Sigmoid colon (tissue), 7 donors: ENCODE data around the gene P2RY12. TPM values are rescaled to one million over a fixed set of nuclear protein-coding genes. Genes with fewer than 3 reads are reported as not detected.

Experiments used
- DNase-seq: peaks from one replicate; pipeline ENCODE4 v3.0.0-alpha.2; 2019
- H3K27ac ChIP-seq, 4 donors: fragments of 200-600 bp; sonication (generic); one replicate each; pipeline ENCODE4 v1.5.1; 2016 to 2019; ENCODE audit warnings: mild to moderate bottlenecking in 1 of 4
- H3K27me3 ChIP-seq, 3 donors: fragments of 200-600 bp; sonication (generic); one replicate each; pipeline ENCODE4 v1.5.1; 2019; ENCODE audit warnings: mild to moderate bottlenecking in 1 of 3
- H3K36me3 ChIP-seq, 4 donors: fragments of 200-600 bp; sonication (generic); one replicate each; pipeline ENCODE4 v1.5.1; 2016 to 2019
- H3K4me1 ChIP-seq, 4 donors: fragments of 200-600 bp; sonication (generic); one replicate each; pipeline ENCODE4 v1.5.1; 2017 to 2019
- H3K4me3 ChIP-seq, 4 donors: fragments of 200-600 bp; sonication (generic); one replicate each; pipeline ENCODE4 v1.5.1; 2017 to 2019; ENCODE audit warnings: mild to moderate bottlenecking in 2 of 4, moderate library complexity in 1 of 4
- H3K9me3 ChIP-seq, 4 donors: fragments of 200-600 bp in 3 of 4; sonication (generic) in 3 of 4; one replicate each; pipeline versions ENCODE4 v1.5.1 to v1.6.1; 2013 to 2019
- EP300 ChIP-seq, 4 donors: sonication (generic); formaldehyde crosslinking; IDR thresholded peaks; one replicate each; pipeline ENCODE4 v1.6.1; 2017; ENCODE audit warnings: antibody characterized with exemption in 4 of 4
- POLR2A ChIP-seq, 2 donors: fragments of 450-650 bp; IDR thresholded peaks; one replicate each; pipeline ENCODE4 v1.6.1; 2016; ENCODE audit warnings: antibody characterized with exemption in 2 of 2, mild to moderate bottlenecking in 2 of 2, moderate library complexity in 2 of 2
- POLR2AphosphoS5 ChIP-seq, 4 donors: sonication (generic); formaldehyde crosslinking; IDR thresholded peaks; one replicate each; pipeline ENCODE4 v1.6.1; 2017; ENCODE audit warnings: antibody characterized with exemption in 4 of 4
- WGBS, 2 donors: extraction: QIAGEN DNeasy Blood & Tissue Kit; methylation state at CpG; one replicate each; pipeline ENCODE4 v1.1.7; 2013; 5-methylcytosine and 5-hydroxymethylcytosine counted together
- intact Hi-C: fragments of 100-400 bp; cut with DNase I; formaldehyde crosslinking; loops from one replicate; pipeline ENCODE4 v1.15.1; 2023
- polyA plus RNA-seq, 3 donors: library from polyadenylated mRNA; stranded (reverse); fragments of 200-250 nt; gene quantifications; one replicate each; pipeline ENCODE4 v1.2.3, GENCODE V29; 2013
- total RNA-seq, 4 donors: library from RNA; depleted of rRNA; stranded (reverse); fragments of >200 nt; gene quantifications; one replicate each; pipeline ENCODE4 v1.1.0, GENCODE V29; 2016
- TF ChIP-seq, protein P1 (sequence below), 4 experiments: fragments of 450-650 bp in 3 of 4; fragments of 200-600 bp in 1 of 4; IDR thresholded peaks; one replicate each; pipeline ENCODE4 v1.5.1; 2016 to 2019; ENCODE audit warnings: antibody characterized with exemption in 4 of 4, mild to moderate bottlenecking in 3 of 4, moderate library complexity in 2 of 4
- donor health status: healthy with polysubstance abuse.
- donor health status: Bipolar disorder and iron deficiency.
- donor health status: healthy.

The P2RY12 gene
- total and polyA plus RNA-seq, 7 donors: 0.60 to 9.3 (median 2.1) TPM

DNA sequence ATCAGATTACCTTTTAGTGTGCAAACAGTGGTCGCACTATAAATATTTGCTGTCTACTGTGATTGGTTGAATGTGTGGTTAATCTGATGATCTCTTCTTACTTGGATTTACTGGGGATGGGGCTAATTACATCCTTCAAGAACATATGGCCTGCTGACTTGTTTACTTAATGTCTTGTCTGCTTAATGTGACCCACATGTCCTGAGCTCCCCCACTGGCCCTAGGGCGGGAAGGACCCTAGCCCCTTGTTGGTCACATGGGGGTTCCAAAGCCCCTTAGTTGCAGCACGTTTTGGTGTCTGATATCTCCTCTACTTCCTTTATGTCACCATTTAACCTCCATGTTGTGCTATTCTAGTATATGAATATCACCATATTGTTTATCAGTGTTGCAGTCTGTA, 17.8 kb upstream of the P2RY12 start:
- Histone ChIP-seq H3K36me3 (no peaks in the 10 kb centered on the region), H3K4me3 (no peak overlapping the region), H3K9me3 (no peaks in the 10 kb centered on the region), H3K27me3 (no peaks in the 10 kb centered on the region), H3K27ac (no peak overlapping the region), H3K4me1 (peaks cover 0 to 3% (median 0%) of the 10 kb centered on the region in 4 donors)
- intact Hi-C loops: no loop called here
- no peak for DNase-seq
- 81 to 86% methylated on average over 3 of the region's 3 CpGs for WGBS, 2 donors
- no peak for TF ChIP-seq POLR2AphosphoS5 (IDR thresholded peaks at IDR 0.05)
- TF ChIP-seq, protein P1, sequence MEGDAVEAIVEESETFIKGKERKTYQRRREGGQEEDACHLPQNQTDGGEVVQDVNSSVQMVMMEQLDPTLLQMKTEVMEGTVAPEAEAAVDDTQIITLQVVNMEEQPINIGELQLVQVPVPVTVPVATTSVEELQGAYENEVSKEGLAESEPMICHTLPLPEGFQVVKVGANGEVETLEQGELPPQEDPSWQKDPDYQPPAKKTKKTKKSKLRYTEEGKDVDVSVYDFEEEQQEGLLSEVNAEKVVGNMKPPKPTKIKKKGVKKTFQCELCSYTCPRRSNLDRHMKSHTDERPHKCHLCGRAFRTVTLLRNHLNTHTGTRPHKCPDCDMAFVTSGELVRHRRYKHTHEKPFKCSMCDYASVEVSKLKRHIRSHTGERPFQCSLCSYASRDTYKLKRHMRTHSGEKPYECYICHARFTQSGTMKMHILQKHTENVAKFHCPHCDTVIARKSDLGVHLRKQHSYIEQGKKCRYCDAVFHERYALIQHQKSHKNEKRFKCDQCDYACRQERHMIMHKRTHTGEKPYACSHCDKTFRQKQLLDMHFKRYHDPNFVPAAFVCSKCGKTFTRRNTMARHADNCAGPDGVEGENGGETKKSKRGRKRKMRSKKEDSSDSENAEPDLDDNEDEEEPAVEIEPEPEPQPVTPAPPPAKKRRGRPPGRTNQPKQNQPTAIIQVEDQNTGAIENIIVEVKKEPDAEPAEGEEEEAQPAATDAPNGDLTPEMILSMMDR (IDR thresholded peaks at IDR 0.05): no peak
- no peak for TF ChIP-seq EP300 (IDR thresholded peaks at IDR 0.05)
- no peak for TF ChIP-seq POLR2A (IDR thresholded peaks at IDR 0.05)

DNA sequence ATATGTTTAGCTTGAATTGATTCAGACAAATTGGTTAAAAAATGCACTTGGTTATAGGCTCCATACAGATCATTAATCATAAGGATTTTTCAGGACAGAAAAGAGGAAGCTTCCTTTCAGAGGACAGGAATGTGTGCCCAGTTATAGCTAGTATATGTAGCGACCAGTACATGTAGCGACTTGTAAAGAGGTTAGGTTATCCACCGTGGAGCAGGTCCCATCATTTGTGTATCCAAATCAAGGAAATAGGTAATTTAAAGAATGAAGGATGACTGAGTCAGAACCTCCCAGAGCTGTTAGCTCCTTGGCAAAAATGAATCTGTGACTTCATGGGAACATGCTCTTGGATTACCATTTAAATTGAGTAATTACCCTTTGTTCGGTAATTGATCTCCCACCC, 15.8 kb upstream of the P2RY12 start:
- TF ChIP-seq POLR2AphosphoS5 (IDR thresholded peaks at IDR 0.05): no peak
- TF ChIP-seq EP300 (IDR thresholded peaks at IDR 0.05): no peak
- no peak for TF ChIP-seq POLR2A (IDR thresholded peaks at IDR 0.05)
- TF ChIP-seq, protein P1 (IDR thresholded peaks at IDR 0.05): no peak
- Histone ChIP-seq H3K9me3 (no peaks in the 10 kb centered on the region), H3K4me1 (peaks cover 0 to 3% (median 0%) of the 10 kb centered on the region in 4 donors), H3K4me3 (no peak overlapping the region), H3K36me3 (no peaks in the 10 kb centered on the region), H3K27me3 (no peaks in the 10 kb centered on the region), H3K27ac (no peak overlapping the region)
- no peak for DNase-seq
- intact Hi-C loops: no loop called here
- WGBS, 2 donors: 93% methylated on average over 4 of the region's 4 CpGs

DNA sequence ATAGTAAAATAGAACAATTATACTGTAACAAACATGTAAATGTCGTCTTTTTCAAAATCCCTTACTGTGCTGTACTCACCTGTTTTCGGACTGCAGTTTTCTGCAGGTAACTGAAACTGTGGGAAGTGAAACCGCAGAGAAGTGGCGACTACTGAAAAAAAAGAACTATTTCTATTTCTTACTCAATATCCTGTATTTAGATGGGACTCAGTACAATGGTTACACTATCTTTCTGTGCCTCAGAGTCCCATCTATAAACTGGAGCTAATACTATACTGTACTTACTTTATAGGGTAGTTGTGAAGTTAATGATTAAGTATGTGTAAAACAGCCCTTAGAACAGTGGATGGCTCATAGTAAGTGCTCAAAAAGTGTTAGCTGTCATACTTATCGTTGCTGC, 14.3 kb upstream of the P2RY12 start:
- Histone ChIP-seq H3K9me3 (no peaks in the 10 kb centered on the region), H3K4me1 (no peaks in the 10 kb centered on the region), H3K27ac (no peak overlapping the region), H3K4me3 (no peak overlapping the region), H3K27me3 (no peaks in the 10 kb centered on the region), H3K36me3 (no peaks in the 10 kb centered on the region)
- WGBS, 2 donors: 75 to 79% methylated on average over 5 of the region's 5 CpGs
- no peak for TF ChIP-seq POLR2A (IDR thresholded peaks at IDR 0.05)
- no peak for DNase-seq
- intact Hi-C loops: no loop called here

DNA sequence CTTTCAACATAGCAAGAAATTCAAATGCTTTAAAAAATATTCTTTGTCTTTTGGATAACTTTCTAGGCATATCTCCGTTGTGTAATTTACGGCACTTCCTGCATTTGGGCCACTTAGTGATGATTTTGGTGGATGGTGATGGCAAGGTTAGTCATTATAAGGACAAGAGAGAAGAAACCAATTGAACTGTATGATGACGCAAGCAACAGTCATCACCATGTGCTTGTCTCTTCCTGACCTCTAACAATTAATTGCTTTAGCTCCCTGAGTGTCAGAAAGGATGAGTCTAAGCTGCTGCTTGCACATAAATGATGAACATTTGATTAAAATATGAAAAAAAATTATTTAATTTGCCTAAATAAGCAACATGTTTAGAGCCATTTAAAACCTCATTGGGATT, 11.3 kb upstream of the P2RY12 start:
- WGBS, 2 donors: 92 to 93% methylated on average over 3 of the region's 3 CpGs
- H3K4me1 ChIP-seq: no peaks in the 10 kb centered on the region
- intact Hi-C loops: no loop called here
- H3K27ac ChIP-seq: no peak overlapping the region
- no peak for TF ChIP-seq POLR2A (IDR thresholded peaks at IDR 0.05)
- TF ChIP-seq, protein P1 (IDR thresholded peaks at IDR 0.05): no peak
- no peak for TF ChIP-seq POLR2AphosphoS5 (IDR thresholded peaks at IDR 0.05)
- no peak for TF ChIP-seq EP300 (IDR thresholded peaks at IDR 0.05)
- no peak overlapping the region for H3K4me3 ChIP-seq
- H3K27me3 ChIP-seq: no peaks in the 10 kb centered on the region
- H3K36me3 ChIP-seq: no peaks in the 10 kb centered on the region
- DNase-seq: no peak
- H3K9me3 ChIP-seq: no peaks in the 10 kb centered on the region

DNA sequence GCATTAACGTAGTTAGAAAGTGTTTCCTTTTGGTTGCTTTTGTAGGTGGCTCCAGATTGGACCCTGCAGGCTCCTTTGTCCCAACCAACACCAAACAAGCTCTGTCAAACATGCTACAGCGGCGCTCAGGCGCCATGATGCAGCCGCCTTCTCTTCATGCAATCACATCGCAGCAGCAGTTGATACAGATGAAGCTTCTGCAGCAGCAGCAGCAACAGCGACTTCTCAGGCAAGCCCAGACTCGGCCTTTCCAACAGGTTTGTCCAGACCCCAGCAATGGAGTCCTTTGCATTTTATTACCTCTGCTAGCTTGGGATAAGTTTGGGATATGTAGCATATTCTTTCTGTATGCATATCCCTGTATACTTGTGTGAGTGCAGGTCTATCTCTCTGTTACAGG, 10.1 kb upstream of the P2RY12 start:
- no peaks in the 10 kb centered on the region for H3K9me3 ChIP-seq
- H3K36me3 ChIP-seq: no peaks in the 10 kb centered on the region
- DNase-seq: no peak
- H3K4me1 ChIP-seq: no peaks in the 10 kb centered on the region
- no peak for TF ChIP-seq EP300 (IDR thresholded peaks at IDR 0.05)
- no peak for TF ChIP-seq POLR2A (IDR thresholded peaks at IDR 0.05)
- no peak for TF ChIP-seq POLR2AphosphoS5 (IDR thresholded peaks at IDR 0.05)
- TF ChIP-seq, protein P1 (IDR thresholded peaks at IDR 0.05): no peak
- WGBS, 2 donors: 92 to 96% methylated on average over 8 of the region's 8 CpGs
- no peaks in the 10 kb centered on the region for H3K27me3 ChIP-seq
- intact Hi-C loops: no loop called here
- no peak overlapping the region for H3K27ac ChIP-seq
- no peak overlapping the region for H3K4me3 ChIP-seq
